OCI-LY7 (cell line): Measurements from ENCODE around the gene DISC1. TPM values are rescaled to one million over a fixed set of nuclear protein-coding genes. Genes with fewer than 3 reads are reported as not detected.

Experiments
- BruUV-seq: library from RNA; stranded (reverse); fragments of 400-500 nt; replicated peaks from 2 replicates; lab custom pipeline; 2021; lab: Mats Ljungman, UMichigan
- CTCF ChIA-PET: fragments of 300-600 bp; sonication (Branson Sonifier 250); formaldehyde crosslinking; loops from one replicate; lab custom pipeline; 2022; ENCODE audit warnings: antibody characterized with exemption; ENCODE audit not compliant: unreplicated experiment; lab: Charles Lee
- POLR2A ChIA-PET: fragments of 300-600 bp; sonication (Branson Sonifier 250); formaldehyde crosslinking; loops from one replicate; lab custom pipeline; 2022; ENCODE audit warnings: antibody characterized with exemption; lab: Charles Lee
- DNase-seq: peaks from one replicate; pipeline ENCODE4 v3.0.0-alpha.2; 2015; ENCODE audit warnings: low spot score
- H2AFZ ChIP-seq: fragments of 200-600 bp; sonication (generic), shearing (Covaris generic); 2 replicates; pipeline ENCODE4 v1.6.1; 2014; ENCODE audit warnings: mild to moderate bottlenecking, antibody characterized with exemption, low read length, moderate library complexity
- H3K27ac ChIP-seq: fragments of 200-600 bp; sonication (generic); 2 replicates; pipeline ENCODE4 v1.5.1; 2014; ENCODE audit warnings: mixed run types, low read depth, mild to moderate bottlenecking, moderate library complexity, low read length, inconsistent platforms; ENCODE audit not compliant: poor library complexity, severe bottlenecking
- H3K36me3 ChIP-seq: fragments of 200-600 bp; sonication (generic); 2 replicates; pipeline ENCODE4 v1.6.1; 2014; ENCODE audit warnings: mild to moderate bottlenecking, antibody characterized with exemption, low read length, moderate library complexity, mixed read lengths; ENCODE audit not compliant: insufficient read depth
- H3K4me1 ChIP-seq: fragments of 200-600 bp; sonication (generic); 2 replicates; pipeline ENCODE4 v1.5.1; 2014; ENCODE audit warnings: mild to moderate bottlenecking, low read length; ENCODE audit not compliant: insufficient read depth, poor library complexity, severe bottlenecking
- H3K4me2 ChIP-seq: fragments of 200-600 bp; sonication (generic); 2 replicates; pipeline ENCODE4 v1.6.1; 2014; ENCODE audit warnings: mild to moderate bottlenecking, low read length
- H3K4me3 ChIP-seq: fragments of 200-600 bp; sonication (generic); 2 replicates; pipeline ENCODE4 v1.5.1; 2014; ENCODE audit warnings: mild to moderate bottlenecking, low read depth, low read length; ENCODE audit not compliant: poor library complexity, severe bottlenecking
- H3K79me2 ChIP-seq: fragments of 200-600 bp; sonication (generic); 2 replicates; pipeline ENCODE4 v1.6.1; 2016; ENCODE audit warnings: low read depth, mild to moderate bottlenecking, low read length, moderate library complexity, mixed read lengths; ENCODE audit not compliant: insufficient read depth
- H3K9me2 ChIP-seq: fragments of 200-600 bp; sonication (generic); 2 replicates; pipeline ENCODE4 v1.6.1; 2016; ENCODE audit warnings: mild to moderate bottlenecking, low read length, mixed read lengths; ENCODE audit not compliant: insufficient read depth
- H3K9me3 ChIP-seq: fragments of 200-600 bp; sonication (generic); 2 replicates; pipeline ENCODE4 v1.6.1; 2014; ENCODE audit warnings: mild to moderate bottlenecking, mixed run types, low read length, mixed read lengths
- H4K20me1 ChIP-seq: fragments of 200-600 bp; sonication (generic); 2 replicates; pipeline ENCODE4 v1.6.1; 2014; ENCODE audit warnings: mild to moderate bottlenecking, antibody characterized with exemption, low read length, moderate library complexity, mixed read lengths; ENCODE audit not compliant: insufficient read depth
- CTCF ChIP-seq: fragments of 200-600 bp; sonication (generic); conservative IDR thresholded peaks from 2 replicates; pipeline ENCODE4 v1.5.1; 2014; ENCODE audit warnings: mild to moderate bottlenecking, antibody characterized with exemption, low read length, moderate library complexity, mixed read lengths
- EZH2phosphoT487 ChIP-seq: fragments of 200-600 bp; sonication (generic); IDR thresholded peaks from 2 replicates; pipeline ENCODE4 v1.6.1; 2018; ENCODE audit warnings: low read depth, borderline replicate concordance, mild to moderate bottlenecking, mixed run types, antibody characterized with exemption, low read length, moderate library complexity, mixed read lengths
- intact Hi-C: fragments of 100-400 bp; cut with micrococcal nuclease; formaldehyde crosslinking; loops from one replicate; pipeline ENCODE4 v1.10.0; 2022; ENCODE audit not compliant: unreplicated experiment
- total RNA-seq, 2 experiments: library from RNA; depleted of rRNA in 1 of 2; stranded (reverse); fragments of >200 nt in 1 of 2; shearing (Covaris generic) in 1 of 2; gene quantifications; 2 replicates each; pipeline ENCODE4 v1.2.3, GENCODE V29; 2014 to 2022

The DISC1 gene
- total RNA-seq, 2 experiments from 2014 or later: 0.91 TPM; not detected in 1

GRCh38 chr1:231913493-231913892, 286.9 kb downstream of the DISC1 start:
- no peaks in the 10 kb centered on the region for H3K79me2 ChIP-seq
- TF ChIP-seq CTCF: no peak
- TF ChIP-seq EZH2phosphoT487: no peak
- ChIA-PET CTCF (no interaction called here), POLR2A (no interaction called here)
- H4K20me1 ChIP-seq: no peaks in the 10 kb centered on the region
- no peak overlapping the region for H2AFZ ChIP-seq
- H3K4me2 ChIP-seq: no peak overlapping the region
- no peaks in the 10 kb centered on the region for H3K9me3 ChIP-seq
- intact Hi-C loops: no loop called here
- no peak overlapping the region for H3K4me3 ChIP-seq
- no TSS peak for BruUV-seq
- H3K9me2 ChIP-seq: no peaks in the 10 kb centered on the region
- no peak overlapping the region for H3K27ac ChIP-seq
- DNase-seq: no peak
- no peaks in the 10 kb centered on the region for H3K4me1 ChIP-seq
- no peaks in the 10 kb centered on the region for H3K36me3 ChIP-seq

- Histone ChIP-seq H3K36me3 (no peaks in the 10 kb centered on the region), H3K27ac (no peak overlapping the region), H4K20me1 (no peaks in the 10 kb centered on the region), H3K9me2 (no peaks in the 10 kb centered on the region), H3K4me2 (no peak overlapping the region), H3K79me2 (no peaks in the 10 kb centered on the region), H2AFZ (no peak overlapping the region), H3K4me3 (no peak overlapping the region), H3K9me3 (no peaks in the 10 kb centered on the region), H3K4me1 (no peaks in the 10 kb centered on the region)
- ChIA-PET CTCF (no interaction called here), POLR2A (no interaction called here)
- TF ChIP-seq EZH2phosphoT487 (no peak), CTCF (no peak)
- BruUV-seq: no TSS peak
- intact Hi-C loops: no loop called here
- DNase-seq: no peak
Measured at GRCh38 chr1:231918239-231919015, 291.8 kb downstream of the DISC1 start.

GRCh38 chr1:231919239-231919885, 292.8 kb downstream of the DISC1 start:
- ChIA-PET CTCF (no interaction called here), POLR2A (no interaction called here)
- Histone ChIP-seq H3K79me2 (no peaks in the 10 kb centered on the region), H3K36me3 (no peaks in the 10 kb centered on the region), H3K4me1 (no peaks in the 10 kb centered on the region), H3K27ac (no peak overlapping the region), H3K4me2 (no peak overlapping the region), H3K4me3 (no peak overlapping the region), H4K20me1 (no peaks in the 10 kb centered on the region), H2AFZ (no peak overlapping the region), H3K9me3 (no peaks in the 10 kb centered on the region), H3K9me2 (no peaks in the 10 kb centered on the region)
- TF ChIP-seq CTCF (no peak), EZH2phosphoT487 (no peak)
- intact Hi-C loops: no loop called here
- no peak for DNase-seq
- no TSS peak for BruUV-seq
